ENCODE measurements around the gene PUM1.

The PUM1 gene

DNA sequence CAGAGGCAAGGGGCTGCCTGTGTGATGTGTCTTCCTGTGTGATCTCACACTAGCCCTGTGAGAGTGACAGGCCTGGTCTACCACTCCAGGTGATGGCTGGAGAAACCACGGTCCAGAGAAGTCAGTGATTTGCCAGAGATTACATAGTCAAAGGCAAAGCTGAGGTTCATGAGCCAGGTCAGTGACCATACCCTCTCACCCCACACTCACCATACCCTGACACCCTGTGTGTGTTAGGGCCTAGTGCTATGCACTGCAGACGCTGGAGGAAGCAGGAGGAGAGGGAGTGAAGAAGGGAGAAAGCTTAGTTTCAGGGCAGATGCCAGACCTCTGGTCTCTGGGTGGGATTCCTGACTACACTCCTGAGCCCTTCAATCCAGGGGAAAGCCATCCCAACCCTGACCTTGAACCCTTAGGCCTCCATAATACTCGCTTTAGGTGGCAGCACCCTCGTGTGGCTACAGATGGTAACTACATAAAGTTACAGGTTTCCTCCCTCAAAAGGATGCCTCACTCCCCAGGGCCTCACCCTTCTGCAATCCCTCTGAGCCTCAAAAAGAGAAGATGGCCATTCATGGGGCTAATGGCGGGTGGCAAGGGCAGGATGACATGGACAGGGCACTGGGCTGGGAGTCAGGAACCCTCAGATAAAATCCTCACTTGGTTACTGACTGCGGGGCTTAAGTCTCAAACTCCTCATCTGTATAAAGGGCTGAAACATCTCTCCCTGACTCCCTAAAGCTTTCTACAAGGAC lies 136.2 kb downstream of the PUM1 start:
- no peak for DNase-seq (ENCODE audit: low read depth)

DNA sequence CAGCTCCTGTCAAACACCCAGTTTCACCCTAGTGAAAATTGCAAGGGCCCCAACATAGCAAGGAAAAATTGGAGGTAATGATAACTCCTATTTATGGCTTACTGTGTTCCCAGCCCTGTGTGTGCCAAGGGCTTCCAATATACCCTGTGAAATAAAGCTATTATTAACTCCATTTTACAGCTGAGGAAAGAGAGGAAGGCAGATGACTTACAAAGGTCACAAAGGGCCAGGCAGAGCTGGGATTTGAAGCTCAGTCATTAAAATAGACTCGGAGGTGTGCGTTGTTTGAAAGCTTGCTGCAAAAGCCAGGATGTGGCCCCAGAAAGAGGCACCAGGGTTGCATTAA lies 136.8 kb downstream of the PUM1 start:
- no peak for DNase-seq (ENCODE audit: low read depth)

DNA sequence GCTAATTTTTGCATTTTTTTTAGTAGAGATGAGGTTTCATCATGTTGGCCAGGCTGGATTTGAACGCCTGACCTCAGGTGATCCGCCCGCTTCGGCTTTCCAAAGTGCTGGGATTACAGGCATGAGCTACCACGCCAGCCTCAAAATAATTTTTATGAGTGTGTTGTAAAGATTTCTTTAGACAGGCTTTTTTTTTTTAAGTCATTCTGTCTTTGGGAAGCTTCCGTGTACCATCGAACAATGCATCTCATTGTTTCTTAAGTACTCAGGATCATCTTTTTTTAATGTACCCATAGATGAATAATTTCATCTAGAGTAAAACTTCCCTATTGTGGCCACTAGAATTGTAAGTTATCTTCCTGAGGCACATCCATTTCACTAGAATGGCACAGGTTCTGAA lies 137.3 kb downstream of the PUM1 start:
- no peak for DNase-seq (ENCODE audit: low read depth)

DNA sequence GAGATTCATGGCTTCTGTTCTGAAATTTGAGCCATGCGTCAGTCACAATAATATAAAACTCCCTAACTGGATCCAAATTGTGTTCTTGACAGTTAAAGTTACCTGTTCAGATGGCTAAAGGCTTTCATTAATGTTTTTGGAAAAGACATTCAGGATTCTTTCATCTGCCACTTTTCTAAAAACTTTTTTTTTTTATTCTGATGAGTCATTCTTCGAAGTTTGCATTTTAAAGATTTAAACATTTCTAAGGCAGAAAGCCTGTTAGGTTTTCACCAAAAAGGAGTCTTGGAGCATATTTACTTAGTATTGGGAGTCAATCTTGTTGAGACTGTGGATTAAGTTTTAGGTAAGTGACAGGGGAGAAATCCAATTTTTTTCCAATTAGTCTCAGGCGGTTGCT lies 138.1 kb downstream of the PUM1 start:
- DNase-seq (ENCODE audit: low read depth) = no peak

DNA sequence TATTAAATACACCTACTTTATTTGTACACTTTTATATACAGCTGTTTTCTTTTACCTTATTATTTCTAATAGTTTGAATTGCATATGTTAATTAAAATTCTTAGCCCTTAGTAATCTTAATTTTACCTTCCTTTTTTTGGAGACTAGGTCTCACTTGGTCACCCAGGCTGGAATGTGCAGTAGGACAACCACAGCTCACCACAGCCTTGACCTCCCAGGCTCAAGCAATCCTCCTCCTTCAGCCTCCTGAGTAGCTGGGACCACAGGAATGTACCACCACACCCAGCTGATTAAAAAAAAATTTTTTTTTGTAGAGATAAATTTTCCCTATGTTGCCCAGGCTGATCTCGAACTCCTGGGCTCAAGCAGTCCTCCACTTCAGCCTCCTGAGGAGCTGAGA lies 141.9 kb downstream of the PUM1 start:
- DNase-seq (ENCODE audit: low read depth) = no peak

DNA sequence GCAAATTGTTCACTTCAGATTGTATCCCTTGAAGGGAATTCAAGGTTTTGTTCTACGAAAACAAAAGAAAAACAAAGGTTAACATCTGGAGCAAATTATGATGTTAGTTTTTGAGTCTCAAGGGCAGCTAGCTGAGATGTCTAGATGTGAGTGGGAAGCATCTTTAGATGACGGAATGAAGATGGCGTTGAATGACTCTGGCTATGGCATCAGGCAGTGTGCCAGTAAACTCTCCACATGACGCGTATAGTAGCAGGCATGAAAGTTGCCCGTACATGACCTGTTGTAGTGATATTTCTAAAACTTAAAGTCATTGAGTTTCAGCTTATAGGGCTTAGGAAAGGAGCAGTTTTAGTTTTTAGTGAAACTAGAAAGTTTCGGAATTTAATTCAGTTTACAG lies 144.7 kb downstream of the PUM1 start:
- no peak for DNase-seq (ENCODE audit: low read depth)

DNA sequence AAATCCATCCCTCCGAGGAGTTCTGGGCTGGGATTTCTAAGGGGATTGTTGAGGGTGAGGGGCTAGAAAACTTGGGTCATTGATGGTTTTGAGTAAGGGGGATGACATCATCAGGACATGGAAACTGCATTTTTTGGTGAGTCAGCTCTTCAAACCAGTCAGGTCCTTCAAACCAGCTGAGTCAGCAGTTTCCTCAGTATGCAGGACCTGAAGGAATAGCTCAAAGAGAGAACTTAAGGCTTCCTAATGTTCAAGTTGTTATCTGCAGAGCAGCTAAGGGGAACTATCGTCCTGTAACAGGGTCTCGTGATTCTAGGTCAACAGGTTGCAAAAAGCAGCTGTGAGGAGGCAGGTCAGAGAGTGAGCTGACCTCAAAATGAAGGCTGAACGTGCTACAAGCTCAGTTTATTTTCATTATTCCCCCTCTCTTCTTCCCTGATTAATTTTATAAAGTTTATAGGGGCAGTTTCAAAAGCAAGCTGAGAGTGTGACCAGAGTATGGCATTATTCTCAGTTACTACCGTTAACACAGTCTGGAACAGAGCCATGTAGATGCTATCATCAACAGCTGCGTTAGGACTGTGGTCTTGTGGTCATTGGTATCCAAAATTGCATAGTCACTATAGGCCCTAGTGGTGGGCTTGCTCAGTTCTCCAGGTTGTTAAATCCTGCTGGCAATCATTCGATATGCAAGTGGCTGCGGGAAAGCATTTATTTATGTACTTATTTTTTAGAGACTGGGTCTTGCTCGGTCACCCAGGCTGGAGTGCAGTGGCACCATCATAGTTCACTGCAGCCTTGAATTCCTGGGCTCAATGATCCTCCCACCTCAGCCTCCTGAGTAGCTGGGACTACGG lies 146.3 kb downstream of the PUM1 start:
- no peak for DNase-seq (ENCODE audit: low read depth)

DNA sequence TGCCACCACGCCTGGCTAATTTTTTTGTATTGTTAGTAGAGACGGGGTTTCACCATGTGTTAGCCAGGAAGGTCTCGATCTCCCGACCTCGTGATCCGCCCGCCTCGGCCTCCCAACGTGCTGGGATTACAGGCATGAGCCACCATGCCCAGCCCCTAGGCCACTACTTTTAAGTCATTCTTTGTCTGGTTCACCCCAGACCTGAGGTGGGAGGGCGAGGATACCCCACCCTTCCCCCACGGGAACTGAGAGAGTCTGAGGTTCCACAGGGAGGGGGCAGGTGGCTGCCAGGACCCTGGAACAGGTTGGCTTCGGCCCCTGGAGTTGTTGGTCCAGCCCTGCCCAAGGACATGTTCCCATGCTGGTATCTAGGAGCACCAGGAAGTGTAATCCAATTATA lies 149.2 kb downstream of the PUM1 start:
- DNase-seq (ENCODE audit: low read depth) = no peak

DNA sequence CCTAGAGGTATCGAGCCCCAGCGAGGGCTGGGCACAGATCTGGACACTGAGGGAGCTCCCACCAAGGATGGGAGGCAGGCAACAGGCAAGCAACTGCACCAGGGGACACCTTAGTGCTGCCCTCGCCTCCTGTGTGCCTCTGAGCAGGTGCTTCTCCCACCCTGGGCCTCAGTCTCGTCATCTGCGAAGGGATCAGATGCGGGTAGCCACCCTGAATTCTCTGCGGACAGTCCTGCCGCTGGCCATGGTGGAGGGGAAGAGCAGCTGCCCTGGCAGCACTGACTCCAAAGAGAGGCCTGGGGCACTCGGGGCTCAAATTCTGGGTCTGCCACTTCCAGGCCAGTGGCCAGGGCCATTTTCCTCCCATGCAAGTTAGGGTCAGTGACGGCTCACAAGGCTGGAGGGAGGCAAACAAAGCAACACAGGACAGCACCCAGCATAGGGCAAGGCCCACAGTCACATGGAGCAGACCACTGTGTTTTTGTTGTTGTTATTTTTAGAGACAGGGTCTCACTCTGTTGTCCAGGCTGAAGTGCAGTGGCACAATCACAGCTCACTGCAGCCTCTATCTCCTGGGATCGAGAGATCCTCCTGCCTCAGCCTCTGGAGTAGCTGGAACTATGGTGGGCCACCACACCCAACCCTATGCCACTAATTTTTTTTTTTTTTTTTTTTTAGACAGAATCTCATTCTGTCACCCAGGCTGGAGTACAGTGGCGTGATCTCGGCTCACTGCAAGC lies 149.9 kb downstream of the PUM1 start:
- no peak for DNase-seq (ENCODE audit: low read depth)

DNA sequence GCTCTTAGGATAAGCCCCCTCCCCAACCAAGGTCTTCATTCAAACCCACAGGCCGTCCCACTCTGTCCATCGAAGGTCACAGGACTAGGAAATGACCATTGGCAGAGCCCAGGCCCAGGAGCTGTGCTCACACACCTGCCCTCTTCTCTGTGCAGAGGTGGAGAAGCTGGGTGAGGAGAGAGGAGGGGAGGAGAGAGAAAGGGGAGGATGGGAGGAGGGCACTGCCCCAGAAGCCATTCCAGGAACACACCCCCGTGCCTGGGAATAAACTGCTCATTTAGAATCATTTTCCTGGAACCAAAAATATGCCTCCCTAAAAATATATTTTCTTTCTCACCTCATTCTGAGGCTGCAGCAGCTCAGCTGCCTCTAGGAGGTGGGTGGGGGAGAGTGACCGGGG lies 150.6 kb downstream of the PUM1 start:
- DNase-seq (ENCODE audit: low read depth) = no peak

DNA sequence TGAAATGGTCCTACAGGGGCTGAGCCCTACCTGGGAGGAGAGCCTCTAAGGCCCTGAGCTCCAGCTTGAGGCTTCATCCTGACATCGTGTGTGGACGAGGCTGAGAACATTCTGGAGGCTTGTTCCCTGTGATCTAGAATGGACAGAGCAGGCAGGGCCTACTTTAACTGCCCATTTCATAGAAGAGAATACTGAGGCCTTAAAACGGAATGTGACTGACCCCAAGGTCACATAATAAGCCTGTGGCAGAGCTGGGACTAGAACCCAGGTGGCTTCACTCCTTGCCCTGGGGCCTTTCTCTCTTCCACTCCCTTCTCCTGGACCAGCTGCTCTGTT lies 151.0 kb downstream of the PUM1 start:
- no peak for DNase-seq (ENCODE audit: low read depth)

DNA sequence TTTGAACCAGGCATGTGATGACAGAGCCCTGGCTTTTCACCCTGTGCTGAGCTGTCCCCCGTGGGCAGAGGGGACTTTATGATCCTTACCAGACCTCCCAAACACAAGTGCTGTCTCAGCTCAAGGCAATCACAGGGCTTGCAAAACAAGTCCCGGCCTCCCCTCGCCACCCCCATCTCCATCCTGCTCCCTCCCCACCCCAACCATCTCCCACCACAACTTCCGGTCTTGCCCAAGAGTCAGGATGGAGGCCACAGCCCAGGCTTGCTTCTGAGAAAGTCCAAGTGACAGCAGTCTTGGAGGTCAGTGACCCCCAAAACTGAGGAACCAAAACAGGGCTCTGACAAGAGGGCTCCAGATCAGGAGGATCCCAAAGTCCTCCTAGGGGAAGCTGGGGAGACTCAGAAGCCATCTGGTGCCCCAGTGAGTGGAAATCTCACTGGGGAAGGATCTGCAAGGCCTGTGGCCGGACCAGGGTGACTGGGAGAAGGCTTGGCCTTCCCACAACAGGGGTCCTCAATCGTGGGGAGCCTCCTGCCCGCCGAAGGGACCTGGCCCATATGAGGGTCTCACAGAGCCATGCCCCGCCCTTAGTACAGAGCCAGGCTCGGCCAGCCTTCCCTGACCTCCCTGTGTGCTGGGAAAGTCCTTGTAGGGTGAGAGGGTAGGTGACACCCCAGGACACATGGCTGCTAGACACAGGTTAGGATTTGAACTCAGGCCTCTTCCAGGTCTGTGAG lies 152.4 kb downstream of the PUM1 start:
- no peak for DNase-seq (ENCODE audit: low read depth)

DNA sequence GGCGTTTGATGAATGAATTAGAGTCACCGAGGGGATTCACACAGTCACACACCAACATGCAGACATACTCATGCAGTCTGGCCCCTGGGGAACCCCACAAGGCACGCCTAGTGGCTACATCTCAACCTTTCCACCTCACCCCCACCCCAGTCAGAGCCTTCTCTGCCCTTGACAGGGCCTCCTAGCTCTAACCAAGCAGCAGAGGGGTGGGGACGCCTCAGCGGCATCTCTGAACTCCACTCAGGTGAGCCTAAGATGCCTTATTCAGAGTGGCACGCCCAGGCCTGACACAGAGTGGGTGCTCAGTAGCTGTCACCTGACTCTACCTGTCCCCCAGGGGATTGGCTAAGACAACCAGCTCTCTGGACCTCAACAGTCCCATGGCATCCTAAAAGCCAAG lies 153.3 kb downstream of the PUM1 start:
- DNase-seq (ENCODE audit: low read depth) = no peak

DNA sequence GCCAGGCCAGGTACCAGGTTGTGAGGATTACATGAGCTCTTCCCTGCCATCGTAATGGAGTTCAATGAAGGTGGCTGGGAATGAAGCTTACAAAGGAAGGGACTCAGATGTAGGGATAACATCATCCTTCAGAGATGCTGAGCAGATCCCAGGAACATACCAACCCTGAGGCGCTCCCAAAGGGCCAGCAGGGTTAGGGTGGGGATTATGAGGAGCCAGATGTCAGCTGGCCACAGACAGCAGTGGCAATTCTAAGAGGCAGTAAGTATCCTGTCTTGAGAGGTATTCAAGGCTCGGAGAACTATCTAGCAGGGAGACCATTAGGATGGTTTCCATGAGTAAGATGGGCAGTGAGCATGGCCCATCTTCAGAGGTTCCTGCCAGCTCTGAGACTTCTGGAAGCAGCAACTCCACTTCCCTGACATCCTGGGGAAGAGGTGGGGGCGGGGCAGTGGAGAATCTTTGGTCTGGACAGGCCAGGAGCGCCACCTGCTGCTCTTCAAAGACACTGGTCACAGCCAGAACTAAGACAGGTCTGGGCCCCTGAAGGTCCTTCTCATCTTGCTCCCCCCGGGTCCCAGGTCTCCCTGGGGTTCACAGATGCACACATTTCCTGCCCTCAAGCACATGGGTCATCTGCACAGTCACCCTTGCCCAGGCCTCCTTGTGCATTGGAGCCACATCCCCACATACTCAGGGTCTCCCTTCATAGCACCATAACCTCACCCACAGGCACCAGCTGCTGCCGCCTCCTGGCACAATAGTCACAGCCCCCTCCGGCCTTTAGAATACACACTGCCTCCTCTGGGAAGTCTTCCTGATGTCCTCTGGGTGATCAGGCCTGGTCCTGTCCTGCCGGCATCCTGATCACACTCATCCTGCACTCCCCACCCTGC lies 154.2 kb downstream of the PUM1 start:
- peak; percentile 63 for DNase-seq (ENCODE audit: low read depth)

DNA sequence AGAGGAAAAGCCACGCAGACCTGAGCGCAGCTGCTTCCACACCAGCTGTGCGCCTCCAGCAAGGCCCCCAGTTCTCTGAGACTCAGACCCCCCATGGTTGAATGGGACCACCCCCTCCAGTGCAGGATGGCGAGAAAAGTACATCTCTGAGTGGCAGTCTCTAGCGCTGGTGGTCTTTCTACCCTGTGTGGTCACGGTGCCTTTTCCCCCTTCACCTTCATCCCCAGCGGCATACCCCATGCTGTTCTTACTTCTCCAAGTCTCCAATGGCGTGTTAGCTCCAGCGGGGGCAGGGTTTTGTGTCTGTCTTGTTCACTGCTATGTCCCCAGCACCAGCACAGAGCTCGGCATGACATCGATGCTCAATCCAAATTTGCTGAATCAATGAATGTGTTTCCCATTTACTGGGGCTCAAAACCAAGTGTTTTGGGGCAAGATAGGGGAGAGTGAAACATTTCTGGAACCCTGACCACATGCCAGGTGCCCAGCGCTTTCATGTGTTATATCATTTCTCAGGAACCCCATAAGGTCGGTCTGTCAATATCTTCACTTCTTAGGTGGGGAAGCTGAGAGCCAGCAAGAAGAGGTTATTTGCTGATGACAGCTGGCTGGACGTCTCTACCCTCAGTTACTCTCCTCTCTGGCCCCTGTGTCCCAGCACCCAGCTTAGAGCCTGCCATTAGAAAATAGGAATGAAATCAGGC lies 156.0 kb downstream of the PUM1 start:
- DNase-seq (ENCODE audit: low read depth) = no peak

DNA sequence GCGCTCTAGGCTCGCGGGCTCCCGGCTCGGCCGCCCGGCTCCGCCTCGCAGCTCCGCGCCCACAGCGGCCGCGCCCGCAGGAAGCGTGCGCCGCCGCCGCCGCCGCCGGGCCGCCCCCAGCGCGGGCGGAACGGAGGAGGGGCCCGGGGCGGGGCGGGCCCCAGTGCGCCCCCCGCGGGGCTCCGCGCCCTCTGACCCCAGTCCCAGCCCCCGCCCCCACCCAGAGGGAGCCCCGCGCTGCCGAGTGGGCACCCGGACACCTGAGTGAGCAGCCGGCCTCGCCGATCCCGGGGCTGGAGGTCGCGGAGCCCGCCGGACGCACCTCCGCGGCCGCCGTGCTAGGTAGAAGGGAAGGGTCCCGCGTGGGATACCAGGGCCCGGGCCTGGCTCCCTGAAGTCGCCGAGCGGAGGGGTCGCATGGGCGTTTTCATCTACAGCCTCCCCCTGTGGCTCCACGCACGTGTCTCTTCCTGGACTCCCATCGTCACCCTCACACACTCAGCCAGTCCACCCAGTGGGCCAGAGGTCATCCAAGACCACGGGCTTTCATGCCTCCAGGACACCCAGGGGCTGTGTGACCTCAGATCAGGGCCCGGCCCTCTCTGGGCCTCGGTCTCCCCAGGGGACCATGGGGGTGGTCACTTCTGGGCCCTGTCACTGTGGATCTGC lies 156.7 kb downstream of the PUM1 start, which contains the start of gene SDC3:
Gene SDC3 (minus strand): TSS at position 63 of the 669 bp plus-strand sequence. CDS start 172 bp downstream, outside the sequence.
- DNase-seq (ENCODE audit: low read depth) = no peak

DNA sequence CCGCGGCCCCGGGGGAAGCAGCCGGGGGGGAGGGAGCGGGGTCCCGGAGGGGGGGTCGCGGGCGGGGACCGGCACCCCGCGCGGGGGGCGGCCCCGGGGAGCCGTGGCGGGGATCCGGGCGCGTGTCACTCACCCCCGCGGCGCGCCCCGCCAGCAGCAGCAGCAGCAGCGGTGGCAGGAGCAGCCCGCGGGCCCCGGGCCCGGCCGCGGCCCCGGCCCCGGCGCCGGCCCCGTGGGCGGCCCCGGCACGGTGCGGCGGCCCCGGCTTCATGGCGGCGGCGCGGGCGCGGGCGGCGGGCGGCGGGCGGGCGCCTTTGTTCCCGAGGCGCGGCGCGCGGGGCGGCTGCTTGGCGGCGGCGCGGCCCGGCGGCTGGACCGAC lies 157.2 kb downstream of the PUM1 start:
- DNase-seq (ENCODE audit: low read depth) = no peak

DNA sequence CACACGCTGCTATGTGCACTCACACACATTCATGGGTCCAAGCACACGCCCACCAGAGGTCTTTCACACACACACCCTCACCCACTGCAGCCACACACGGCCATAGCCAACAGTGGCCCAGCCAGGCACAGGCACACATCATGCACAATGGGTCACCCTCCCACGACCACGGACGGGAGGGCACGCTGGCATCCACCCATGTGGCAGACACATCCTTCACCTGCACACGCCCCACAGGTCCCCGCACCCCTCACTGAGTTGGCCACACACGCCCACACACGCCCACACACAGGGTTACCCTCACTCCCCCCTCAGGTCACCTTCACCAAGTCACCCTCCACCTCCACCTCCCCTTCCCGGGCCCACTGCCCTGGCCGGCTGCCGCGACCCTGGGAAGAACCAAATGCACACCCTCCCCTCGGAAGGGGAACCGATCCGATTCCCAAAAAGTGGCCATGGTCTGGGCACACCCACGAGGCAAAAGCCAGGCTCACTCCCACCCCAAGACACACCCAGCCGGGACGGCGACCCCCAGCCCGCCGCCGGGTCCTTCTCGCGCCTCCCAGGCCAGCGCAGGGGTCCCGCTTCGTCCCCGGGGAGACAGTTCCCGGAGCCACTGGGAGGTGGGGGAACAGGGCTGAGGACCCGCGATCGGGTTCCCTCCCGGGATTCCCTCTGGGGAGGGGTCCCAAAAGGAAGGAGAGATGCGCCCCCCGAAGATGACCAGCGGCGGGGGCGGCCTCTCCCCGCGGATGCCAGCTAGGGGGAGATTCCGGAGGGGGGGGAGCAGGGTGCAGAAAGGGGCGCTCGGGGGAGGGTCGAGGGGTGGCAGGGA lies 157.8 kb downstream of the PUM1 start:
- no peak for DNase-seq (ENCODE audit: low read depth)

Data from GM04504 (cell line).